ENCODE measurements around the gene PTPRD.

The PTPRD gene

DNA sequence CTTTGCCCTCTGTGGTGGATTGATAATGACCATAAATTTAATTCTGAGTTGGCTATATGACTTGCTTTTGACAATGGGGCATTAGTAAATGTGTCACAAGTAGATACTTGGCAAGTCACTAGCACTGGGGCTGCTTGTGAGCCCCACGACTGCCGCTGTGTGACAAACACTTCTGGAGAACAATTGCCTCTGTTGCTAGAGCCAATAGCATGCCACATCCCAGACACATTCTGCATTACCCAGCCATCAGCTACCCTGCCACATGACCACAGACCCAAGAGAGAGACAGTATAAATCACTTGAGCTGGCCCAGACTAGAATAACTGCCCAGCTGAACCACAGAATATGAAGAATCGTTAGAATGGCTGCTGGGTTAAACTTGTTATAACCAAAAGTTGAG is 2060.1 kb downstream of the PTPRD start:
- no peak overlapping the region for H3K4me3 Mint-ChIP-seq
- ATAC-seq (replicated peaks; ENCODE audit: extremely low read depth, poor library complexity, severe bottlenecking), result no peak
- no peaks in the 10 kb centered on the region for H3K27me3 Mint-ChIP-seq
- no peak overlapping the region for H3K27ac Mint-ChIP-seq (ENCODE audit: low read depth)
- H3K36me3 Mint-ChIP-seq (ENCODE audit: insufficient read depth), result no peaks in the 10 kb centered on the region
- no peaks in the 10 kb centered on the region for H3K4me1 Mint-ChIP-seq
- DNase-seq (ENCODE audit: low spot score in 2 of 2), result no peak
- H3K9me3 Mint-ChIP-seq, result no peaks in the 10 kb centered on the region

DNA sequence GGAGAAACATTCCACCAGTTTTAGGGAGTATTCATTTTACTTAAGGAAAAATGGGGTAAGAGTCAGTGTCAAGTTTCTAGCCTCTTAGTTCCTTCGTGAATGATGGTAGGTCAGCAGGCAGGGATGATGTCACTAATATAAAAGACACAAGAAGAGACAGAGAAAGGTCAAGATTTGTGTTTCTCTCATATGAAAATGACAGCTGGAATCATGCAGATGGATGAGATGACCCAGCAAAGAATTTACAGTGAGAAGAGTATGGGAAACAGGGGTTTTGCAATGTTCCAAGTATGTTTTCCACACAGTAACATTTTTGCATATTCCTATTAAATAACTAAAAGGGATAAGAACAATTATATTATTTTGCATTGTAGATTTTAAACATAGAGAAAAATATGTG is 2063.6 kb downstream of the PTPRD start:
- Mint-ChIP-seq H3K4me1 (no peaks in the 10 kb centered on the region), H3K36me3 (ENCODE audit: insufficient read depth) (no peaks in the 10 kb centered on the region), H3K27ac (ENCODE audit: low read depth) (no peak overlapping the region), H3K9me3 (no peaks in the 10 kb centered on the region), H3K27me3 (no peaks in the 10 kb centered on the region), H3K4me3 (no peak overlapping the region)
- DNase-seq (ENCODE audit: low spot score in 2 of 2) (no peak), ATAC-seq (replicated peaks; ENCODE audit: extremely low read depth, poor library complexity, severe bottlenecking) (no peak)

DNA sequence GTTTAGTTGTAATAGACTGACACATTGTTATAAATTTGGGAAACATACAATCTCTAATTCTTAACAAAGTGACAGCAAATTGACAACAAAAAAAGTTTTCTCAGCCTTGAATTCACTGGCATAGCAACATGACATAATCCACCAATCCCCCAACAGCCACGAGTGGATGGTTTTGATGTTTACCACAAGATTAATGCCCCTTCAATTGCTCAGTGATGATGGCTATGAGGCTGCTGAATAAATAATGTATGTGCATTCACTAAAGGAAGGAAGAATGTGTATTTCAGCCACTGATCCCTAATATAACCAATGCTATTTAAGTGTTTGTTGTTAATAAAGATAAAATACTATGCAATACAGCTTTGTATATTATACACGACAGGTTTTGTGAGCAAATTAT is 2069.6 kb downstream of the PTPRD start:
- Mint-ChIP-seq H3K27me3 (no peaks in the 10 kb centered on the region), H3K4me1 (no peaks in the 10 kb centered on the region), H3K9me3 (no peaks in the 10 kb centered on the region), H3K27ac (ENCODE audit: low read depth) (no peak overlapping the region), H3K4me3 (no peak overlapping the region), H3K36me3 (ENCODE audit: insufficient read depth) (no peaks in the 10 kb centered on the region)
- no peak for ATAC-seq (replicated peaks; ENCODE audit: extremely low read depth, poor library complexity, severe bottlenecking)
- DNase-seq (ENCODE audit: low spot score in 2 of 2), result no peak

DNA sequence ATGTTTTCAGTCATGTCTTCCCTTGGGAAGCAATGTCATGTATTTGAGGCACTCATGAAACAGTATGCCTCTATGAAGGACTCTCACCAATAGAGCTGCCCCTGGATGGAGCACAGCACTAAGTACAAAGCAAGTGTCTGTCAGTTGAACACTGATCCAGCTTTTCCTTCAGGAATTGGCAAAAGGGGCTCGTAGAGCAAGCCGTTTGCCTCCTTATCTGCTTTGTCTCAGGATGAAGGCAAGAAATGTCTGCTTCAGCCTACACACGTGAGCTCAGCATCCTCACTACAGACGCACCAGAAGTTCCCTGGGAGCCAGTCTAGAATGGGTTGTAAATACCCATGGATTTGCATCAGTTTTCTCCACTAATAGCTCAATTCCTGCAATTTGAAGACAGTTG is 2070.3 kb downstream of the PTPRD start:
- H3K36me3 Mint-ChIP-seq (ENCODE audit: insufficient read depth), result no peaks in the 10 kb centered on the region
- no peaks in the 10 kb centered on the region for H3K27me3 Mint-ChIP-seq
- no peaks in the 10 kb centered on the region for H3K9me3 Mint-ChIP-seq
- no peak overlapping the region for H3K4me3 Mint-ChIP-seq
- ATAC-seq (replicated peaks; ENCODE audit: extremely low read depth, poor library complexity, severe bottlenecking) (no peak), DNase-seq (ENCODE audit: low spot score in 2 of 2) (no peak)
- no peaks in the 10 kb centered on the region for H3K4me1 Mint-ChIP-seq
- H3K27ac Mint-ChIP-seq (ENCODE audit: low read depth), result no peak overlapping the region

DNA sequence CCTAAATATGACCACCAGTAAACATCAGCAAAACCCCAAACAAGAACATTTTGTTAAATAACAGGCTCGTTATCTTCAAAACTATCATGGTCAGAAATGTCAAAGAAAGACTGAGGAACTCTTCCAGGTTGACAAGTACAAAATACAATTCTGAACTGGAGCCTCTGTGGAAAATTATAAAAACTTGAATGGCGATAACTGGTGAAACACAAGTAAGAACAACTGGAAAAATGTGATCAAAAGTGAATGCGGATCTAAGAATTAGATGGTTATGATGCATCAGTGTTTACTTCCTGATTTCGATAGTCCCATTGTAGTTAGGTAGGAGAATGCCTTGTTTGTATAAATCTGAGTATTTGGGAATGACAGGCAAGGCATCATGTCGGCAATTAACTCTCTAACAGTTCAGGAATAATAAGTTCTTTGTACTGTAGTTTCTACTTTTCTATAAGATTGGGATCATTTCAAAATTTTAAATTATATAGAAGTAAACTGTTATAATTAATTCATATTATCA is 2073.1 kb downstream of the PTPRD start:
- no peak for DNase-seq (ENCODE audit: low spot score in 2 of 2)
- Mint-ChIP-seq H3K27me3 (no peaks in the 10 kb centered on the region), H3K27ac (ENCODE audit: low read depth) (no peak overlapping the region), H3K4me3 (no peak overlapping the region), H3K4me1 (no peaks in the 10 kb centered on the region), H3K9me3 (no peaks in the 10 kb centered on the region), H3K36me3 (ENCODE audit: insufficient read depth) (no peaks in the 10 kb centered on the region)
- no peak for ATAC-seq (replicated peaks; ENCODE audit: extremely low read depth, poor library complexity, severe bottlenecking)

DNA sequence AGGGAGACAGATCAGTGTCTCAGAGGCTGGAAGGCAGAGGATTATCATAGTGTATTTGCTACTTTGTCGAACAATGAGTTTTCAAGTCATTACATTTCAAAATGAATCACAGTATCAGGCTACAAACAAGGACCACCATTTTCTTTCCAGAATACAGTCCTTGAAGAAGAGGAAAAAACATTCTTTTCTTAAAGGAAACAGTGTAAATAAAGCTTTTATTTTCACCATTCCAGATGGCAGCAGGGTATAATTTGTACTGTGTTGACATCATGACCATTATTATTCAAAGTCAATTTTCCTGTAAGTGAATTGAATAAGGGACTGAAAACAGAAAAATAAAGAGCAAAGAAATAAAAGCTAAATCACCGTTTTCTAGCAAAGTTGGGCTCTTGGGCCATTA is 2076.0 kb downstream of the PTPRD start:
- Mint-ChIP-seq H3K36me3 (ENCODE audit: insufficient read depth) (no peaks in the 10 kb centered on the region), H3K4me3 (no peak overlapping the region), H3K4me1 (no peaks in the 10 kb centered on the region), H3K27ac (ENCODE audit: low read depth) (no peak overlapping the region), H3K27me3 (no peaks in the 10 kb centered on the region), H3K9me3 (no peaks in the 10 kb centered on the region)
- DNase-seq (ENCODE audit: low spot score in 2 of 2) (no peak), ATAC-seq (replicated peaks; ENCODE audit: extremely low read depth, poor library complexity, severe bottlenecking) (no peak)

DNA sequence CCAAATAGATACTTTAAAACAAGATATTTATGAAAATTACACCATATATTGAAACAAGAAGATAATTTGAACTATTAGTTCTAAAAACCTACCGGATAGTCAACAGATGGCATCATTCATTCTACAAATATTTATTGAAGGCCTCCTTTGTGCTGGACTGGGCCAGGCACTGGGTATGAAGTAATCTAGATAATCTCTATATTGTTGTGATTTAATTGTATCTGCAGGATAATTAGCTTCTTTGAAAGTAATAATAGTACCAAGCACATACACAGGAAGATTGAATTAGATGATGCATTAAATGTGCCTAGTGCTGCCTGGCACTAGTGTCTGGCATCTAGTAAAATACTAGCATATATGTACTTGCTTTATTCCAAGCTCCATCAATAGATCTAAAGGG is 2078.0 kb downstream of the PTPRD start:
- Mint-ChIP-seq H3K4me3 (no peak overlapping the region), H3K36me3 (ENCODE audit: insufficient read depth) (peaks cover 1% of the 10 kb centered on the region), H3K4me1 (no peaks in the 10 kb centered on the region), H3K9me3 (no peaks in the 10 kb centered on the region), H3K27me3 (no peaks in the 10 kb centered on the region), H3K27ac (ENCODE audit: low read depth) (no peak overlapping the region)
- DNase-seq (ENCODE audit: low spot score in 2 of 2) (no peak), ATAC-seq (replicated peaks; ENCODE audit: extremely low read depth, poor library complexity, severe bottlenecking) (no peak)

DNA sequence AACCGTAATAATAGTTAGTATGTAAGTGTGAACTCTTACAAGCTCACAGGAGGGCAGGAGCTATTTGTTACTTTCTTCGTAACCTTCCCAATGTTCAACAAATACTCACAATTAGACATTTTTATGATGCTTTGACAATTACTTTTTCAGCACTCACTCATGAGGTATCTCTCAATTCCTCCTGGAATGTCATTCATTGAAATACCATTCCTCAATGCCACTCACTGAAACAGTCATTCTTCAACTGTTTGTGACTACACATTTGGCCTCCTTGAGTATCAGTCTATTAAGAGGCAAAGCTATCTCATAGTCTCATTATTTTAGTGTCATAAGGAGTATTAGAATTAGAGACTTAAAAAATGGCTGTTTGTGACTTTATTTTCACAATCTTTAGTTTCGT is 2079.1 kb downstream of the PTPRD start:
- DNase-seq (ENCODE audit: low spot score in 2 of 2) (no peak), ATAC-seq (replicated peaks; ENCODE audit: extremely low read depth, poor library complexity, severe bottlenecking) (no peak)
- Mint-ChIP-seq H3K36me3 (ENCODE audit: insufficient read depth) (peaks cover 1% of the 10 kb centered on the region), H3K27ac (ENCODE audit: low read depth) (no peak overlapping the region), H3K4me3 (no peak overlapping the region), H3K9me3 (peaks cover 4% of the 10 kb centered on the region), H3K4me1 (no peaks in the 10 kb centered on the region), H3K27me3 (no peaks in the 10 kb centered on the region)

DNA sequence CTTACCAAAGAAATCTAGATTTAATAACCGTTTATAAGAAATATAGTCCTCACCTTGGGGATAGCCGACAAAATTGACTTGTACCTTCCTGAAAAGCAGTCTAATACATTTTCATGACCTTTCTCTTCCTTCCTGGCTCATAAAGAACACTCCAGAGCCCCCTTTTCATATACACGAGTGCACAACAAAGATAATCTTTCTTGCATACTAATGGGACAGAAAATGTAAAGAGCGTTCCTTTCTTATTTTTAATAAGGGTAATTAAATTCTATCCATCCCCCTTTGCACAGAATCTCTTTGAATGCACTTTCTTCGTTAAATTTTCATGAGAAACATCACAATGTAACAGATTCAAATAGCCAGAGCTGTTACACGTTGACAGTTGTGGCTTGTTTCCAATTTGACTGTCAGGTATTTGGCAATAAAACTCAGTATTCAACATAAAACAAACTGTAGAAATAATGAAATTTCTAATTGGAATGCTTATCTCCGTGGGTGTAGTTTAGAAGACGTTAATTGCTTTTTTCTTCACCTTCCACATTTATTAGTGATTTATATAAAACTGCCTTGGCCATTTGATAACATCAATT is 2080.9 kb downstream of the PTPRD start:
- ATAC-seq (replicated peaks; ENCODE audit: extremely low read depth, poor library complexity, severe bottlenecking) (no peak), DNase-seq (ENCODE audit: low spot score in 2 of 2) (no peak)
- Mint-ChIP-seq H3K36me3 (ENCODE audit: insufficient read depth) (peaks cover 1% of the 10 kb centered on the region), H3K27me3 (no peaks in the 10 kb centered on the region), H3K27ac (ENCODE audit: low read depth) (no peak overlapping the region), H3K4me3 (no peak overlapping the region), H3K4me1 (no peaks in the 10 kb centered on the region), H3K9me3 (peaks cover 6% of the 10 kb centered on the region)

DNA sequence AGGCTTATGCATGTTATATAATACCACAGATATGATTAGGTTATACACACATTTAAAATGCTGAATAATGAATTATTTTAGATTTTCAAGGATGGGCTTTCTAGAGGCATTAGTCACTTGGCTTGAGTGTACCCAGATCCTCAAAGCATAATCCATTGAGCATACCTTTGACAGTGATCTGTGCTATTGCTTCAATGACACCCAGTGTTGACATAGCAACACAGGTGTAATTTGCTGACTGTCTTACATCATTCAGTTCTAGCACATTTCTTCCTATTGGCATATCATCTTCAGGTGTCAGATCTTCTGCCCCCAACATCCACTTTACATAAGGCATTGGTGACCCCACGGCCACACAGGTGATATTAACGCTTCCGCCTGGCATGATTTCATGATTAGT is 2091.7 kb downstream of the PTPRD start:
- Mint-ChIP-seq H3K27me3 (no peaks in the 10 kb centered on the region), H3K36me3 (ENCODE audit: insufficient read depth) (no peaks in the 10 kb centered on the region), H3K4me1 (no peaks in the 10 kb centered on the region), H3K27ac (ENCODE audit: low read depth) (no peak overlapping the region), H3K9me3 (no peaks in the 10 kb centered on the region), H3K4me3 (no peak overlapping the region)
- DNase-seq (ENCODE audit: low spot score in 2 of 2) (no peak), ATAC-seq (replicated peaks; ENCODE audit: extremely low read depth, poor library complexity, severe bottlenecking) (no peak)

DNA sequence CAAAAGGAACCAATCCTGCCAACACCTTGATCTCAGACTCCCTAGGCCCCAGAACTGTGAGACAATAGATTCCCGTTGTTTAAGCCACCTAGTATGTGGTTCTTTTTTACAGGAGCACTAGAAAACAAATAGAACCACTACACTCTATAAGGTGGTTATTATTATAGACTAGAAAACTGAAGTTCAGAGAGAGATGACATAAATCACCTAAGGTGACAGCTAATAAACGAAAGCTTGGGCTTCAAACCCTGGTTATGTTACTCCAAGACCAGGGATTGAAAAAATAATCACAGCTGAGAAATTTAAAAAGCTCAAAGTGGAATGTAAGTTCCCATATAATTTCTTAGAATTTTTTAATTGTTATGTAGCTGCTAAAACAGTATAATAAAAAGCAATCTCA is 2097.1 kb downstream of the PTPRD start:
- H3K9me3 Mint-ChIP-seq, result peaks cover 7% of the 10 kb centered on the region
- no peaks in the 10 kb centered on the region for H3K36me3 Mint-ChIP-seq (ENCODE audit: insufficient read depth)
- H3K27ac Mint-ChIP-seq (ENCODE audit: low read depth), result no peak overlapping the region
- no peak overlapping the region for H3K4me3 Mint-ChIP-seq
- ATAC-seq (replicated peaks; ENCODE audit: extremely low read depth, poor library complexity, severe bottlenecking), result no peak
- H3K27me3 Mint-ChIP-seq, result no peaks in the 10 kb centered on the region
- DNase-seq (ENCODE audit: low spot score in 2 of 2), result no peak
- no peaks in the 10 kb centered on the region for H3K4me1 Mint-ChIP-seq

DNA sequence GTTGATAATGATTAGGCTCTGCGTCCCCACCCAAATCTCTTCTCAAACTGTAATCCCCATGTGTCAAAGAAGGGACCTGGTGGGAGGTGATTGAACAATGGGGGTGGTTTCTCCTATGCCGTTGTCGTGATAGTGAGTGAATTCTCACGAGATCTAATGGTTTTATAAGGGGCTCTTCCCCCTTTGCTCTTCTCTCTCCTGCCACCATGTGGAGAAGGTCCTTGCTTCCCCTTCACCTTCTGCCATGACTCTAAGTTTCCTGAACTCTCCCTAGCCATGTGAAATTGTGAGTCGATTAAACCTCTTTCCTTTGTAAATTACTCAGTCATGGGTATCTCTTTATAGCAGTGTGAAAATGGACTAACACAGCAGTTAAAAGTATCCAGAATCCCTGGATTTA is 2098.0 kb downstream of the PTPRD start:
- Mint-ChIP-seq H3K9me3 (peaks cover 7% of the 10 kb centered on the region), H3K36me3 (ENCODE audit: insufficient read depth) (no peaks in the 10 kb centered on the region), H3K4me3 (no peak overlapping the region), H3K4me1 (no peaks in the 10 kb centered on the region), H3K27me3 (no peaks in the 10 kb centered on the region), H3K27ac (ENCODE audit: low read depth) (no peak overlapping the region)
- DNase-seq (ENCODE audit: low spot score in 2 of 2) (no peak), ATAC-seq (replicated peaks; ENCODE audit: extremely low read depth, poor library complexity, severe bottlenecking) (no peak)

DNA sequence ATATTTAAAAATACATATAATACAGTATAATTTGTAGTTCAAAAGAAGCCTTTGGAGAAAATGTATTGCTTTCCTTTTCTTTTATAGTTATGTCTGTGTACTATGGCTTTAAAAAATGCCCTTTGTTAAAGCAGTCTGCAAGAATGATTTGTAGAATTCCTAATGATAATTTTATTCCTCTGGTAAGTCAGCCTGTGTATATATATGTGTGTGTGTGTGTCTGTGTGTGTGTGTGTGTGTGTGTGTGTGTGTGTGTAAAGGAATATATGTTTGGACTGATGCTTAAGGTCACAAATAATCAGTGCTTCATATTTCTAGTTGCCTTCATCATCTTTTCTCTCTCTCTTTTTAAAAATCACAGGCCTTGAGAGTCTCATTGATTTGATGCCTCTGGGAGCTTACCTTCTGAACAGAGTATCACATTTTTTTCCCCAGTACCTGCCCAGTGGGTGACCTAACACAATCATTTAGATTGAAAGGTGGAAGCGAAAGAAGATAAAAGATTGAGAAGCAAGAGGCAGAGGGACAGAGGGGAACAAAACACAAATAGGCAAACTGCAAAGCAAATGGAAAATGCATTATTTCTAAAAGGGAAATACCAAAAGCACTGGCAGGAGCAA is 2104.0 kb downstream of the PTPRD start:
- Mint-ChIP-seq H3K36me3 (ENCODE audit: insufficient read depth) (no peaks in the 10 kb centered on the region), H3K4me3 (no peak overlapping the region), H3K9me3 (no peaks in the 10 kb centered on the region), H3K4me1 (no peaks in the 10 kb centered on the region), H3K27me3 (no peaks in the 10 kb centered on the region), H3K27ac (ENCODE audit: low read depth) (no peak overlapping the region)
- no peak for DNase-seq (ENCODE audit: low spot score in 2 of 2)
- no peak for ATAC-seq (replicated peaks; ENCODE audit: extremely low read depth, poor library complexity, severe bottlenecking)
